SH-SY5Y (cell line): Measurements from ENCODE around the gene PPP1R37.

ENCODE experiments used
- GATA2 ChIP-seq: IDR thresholded peaks from 2 replicates; pipeline ENCODE4 v1.6.1; 2011; ENCODE audit warnings: mild to moderate bottlenecking, low read depth, low read length
- GATA3 ChIP-seq: IDR thresholded peaks from 2 replicates; pipeline ENCODE4 v1.6.1; 2011; ENCODE audit warnings: low read depth, mild to moderate bottlenecking, low read length, moderate library complexity

- TF ChIP-seq GATA3 = no peak
- TF ChIP-seq GATA2 = no peak
Measured at GRCh38 chr19:45187421-45188100, 94.6 kb downstream of the PPP1R37 start.
